Measurements from ENCODE around the gene CDR2L.
A peak's percentile ranks its signal among the peaks of the same experiment; 100 is the strongest.
"Not testable (repeated sequence)": the region's sequence is repeated elsewhere in the genome, so short reads cannot be mapped to it uniquely, and the experiment has no call there.

The CDR2L gene

DNA sequence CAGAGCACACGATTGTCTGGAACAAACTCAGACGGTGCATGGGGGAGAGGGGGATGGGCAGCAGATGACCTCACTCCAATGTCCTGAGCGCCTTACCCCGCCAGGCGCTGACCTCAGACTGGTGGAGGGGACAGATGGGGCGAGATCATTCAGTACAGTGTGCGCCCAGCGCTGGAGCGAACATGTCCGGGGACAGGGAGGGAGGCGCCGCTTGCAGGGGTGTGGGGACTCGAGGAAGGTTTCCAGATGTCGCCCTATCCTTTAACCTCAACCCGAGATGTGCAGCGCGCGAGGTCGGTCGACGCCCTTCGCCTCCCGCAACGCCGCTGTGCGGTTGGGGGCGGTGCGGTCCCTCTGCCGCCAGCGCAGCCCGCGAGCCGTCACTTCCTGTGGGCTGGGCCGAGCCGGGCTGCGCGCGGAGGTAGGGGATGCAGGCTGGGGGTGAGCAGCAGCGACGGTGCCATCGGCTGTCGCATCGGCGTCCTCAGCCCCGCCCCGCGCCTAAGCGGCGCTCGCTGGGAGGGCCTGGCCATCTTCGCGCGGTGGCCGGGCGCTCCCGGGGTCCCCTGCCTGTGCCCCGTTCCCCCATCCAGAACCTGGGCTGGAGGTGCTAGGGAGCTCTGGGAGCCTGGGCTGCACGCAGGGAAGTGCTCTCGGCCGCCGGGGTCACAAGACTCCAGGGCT lies 5.3 kb upstream of the CDR2L start:
- DNase-seq (ENCODE audit: low read depth): peak; percentile 64

DNA sequence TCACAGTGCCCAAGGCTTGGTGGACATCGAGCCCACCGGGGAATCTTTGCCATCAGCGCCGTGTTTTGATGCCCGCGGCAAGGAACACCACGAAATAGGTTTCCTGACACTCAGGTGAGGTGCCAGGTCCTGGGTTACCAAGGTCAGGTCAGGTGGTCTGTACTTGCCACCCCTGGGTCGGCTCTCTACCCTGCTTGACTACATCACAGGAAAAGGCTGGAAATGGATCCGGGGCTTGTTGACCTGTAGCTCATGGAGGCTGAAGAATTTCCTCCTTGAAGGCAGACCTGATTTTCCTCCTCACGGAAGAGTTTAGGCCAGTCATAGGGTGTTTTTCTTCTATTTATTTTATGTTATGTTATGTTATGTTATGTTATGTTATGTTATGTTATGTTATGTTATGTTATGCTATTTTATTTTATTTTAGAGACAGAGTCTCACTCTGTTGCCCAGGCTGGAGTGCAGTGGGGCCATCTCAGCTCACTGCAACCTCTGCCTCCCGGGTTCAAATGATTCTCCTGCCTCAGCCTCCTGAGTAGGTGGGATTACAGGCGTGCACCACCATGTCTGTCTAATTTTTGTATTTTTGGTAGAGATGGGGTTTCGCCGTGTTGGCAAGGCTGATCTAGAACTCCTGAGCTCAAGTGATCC lies 4.6 kb upstream of the CDR2L start:
- not testable (repeated sequence) for DNase-seq (ENCODE audit: low read depth)

DNA sequence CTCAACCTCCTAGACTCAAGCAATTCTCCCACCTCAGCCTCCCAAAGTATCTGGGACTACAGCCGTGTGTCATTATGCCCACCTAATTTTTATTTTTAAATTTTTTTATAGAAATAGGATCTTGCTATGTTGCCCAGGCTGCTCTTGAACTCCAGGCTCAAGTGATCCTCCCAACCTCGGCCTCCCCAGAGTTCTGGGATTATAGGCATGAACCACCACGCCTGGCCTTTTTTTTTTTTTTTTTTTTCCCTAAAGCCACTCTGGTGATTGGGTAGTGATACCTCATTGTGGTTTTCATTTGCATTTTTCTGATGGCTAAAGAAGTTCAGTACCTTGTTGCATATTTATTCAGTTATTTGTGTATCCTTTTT lies 1.2 kb upstream of the CDR2L start:
- no peak for DNase-seq (ENCODE audit: low read depth)

DNA sequence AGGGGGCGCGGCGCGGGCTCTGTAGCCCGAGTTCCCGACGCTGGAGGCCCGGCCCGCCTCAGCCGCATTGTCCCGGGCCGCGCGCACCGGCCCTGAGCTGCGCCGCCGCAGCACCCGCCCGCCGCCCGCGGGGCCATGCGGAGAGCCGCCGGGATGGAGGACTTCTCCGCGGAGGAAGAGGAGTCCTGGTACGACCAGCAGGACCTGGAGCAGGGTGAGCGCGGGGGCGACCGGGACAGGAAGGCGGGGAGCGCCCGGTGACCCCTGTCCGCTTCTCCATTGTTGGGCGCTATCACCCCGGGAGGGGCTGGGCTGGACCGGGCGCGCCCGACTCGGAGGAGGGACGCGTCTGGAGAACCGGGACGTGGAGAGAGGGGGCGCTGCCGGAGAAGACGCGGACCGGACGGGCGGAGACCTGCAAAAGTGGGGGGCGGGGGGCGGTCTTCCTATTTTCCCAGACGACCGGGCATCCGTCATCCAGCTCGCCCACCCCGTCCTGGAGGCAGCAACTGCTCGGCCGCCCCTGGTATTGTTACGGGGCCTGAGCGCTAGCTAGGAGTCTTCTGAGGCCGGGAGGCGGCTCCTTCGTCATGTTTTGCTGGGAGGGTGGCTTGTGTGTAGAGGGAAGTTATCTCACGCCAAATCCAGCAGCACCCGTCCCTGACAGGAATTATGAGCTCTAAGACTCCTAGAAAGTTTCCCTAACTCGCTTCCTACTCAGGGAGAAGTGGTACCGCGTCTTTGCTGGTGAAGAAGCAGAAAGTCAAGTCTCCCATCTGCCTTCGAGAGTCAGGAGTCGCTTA lies 678 bp downstream of the CDR2L start:
- DNase-seq (ENCODE audit: low read depth): peak; percentile 80

DNA sequence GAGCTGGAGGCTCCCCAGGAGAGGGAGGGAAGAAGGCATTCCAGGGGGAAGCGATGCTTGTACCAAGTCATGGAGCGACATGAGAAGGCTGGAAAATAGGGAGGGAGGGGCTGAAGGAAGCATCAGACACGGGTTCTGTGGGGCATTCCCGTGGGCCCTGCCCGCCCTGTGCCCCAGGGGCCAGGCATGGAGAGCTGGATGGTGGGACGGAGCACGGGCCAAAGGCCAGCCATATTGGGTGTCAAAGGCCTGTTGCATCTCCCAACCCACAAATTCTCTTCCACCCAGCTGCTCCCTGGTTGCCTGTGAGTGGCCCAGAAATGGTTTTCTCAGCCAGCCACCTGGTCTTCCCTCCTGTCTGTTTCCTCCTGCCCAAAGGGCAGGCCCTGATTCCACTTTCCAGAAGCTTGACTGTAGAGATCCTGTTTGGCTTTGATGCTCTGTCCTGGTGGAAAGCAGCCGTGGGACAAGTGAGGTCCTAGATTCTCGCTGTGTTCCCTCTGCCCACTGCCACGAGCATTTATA lies 3.2 kb downstream of the CDR2L start:
- no peak for DNase-seq (ENCODE audit: low read depth)

DNA sequence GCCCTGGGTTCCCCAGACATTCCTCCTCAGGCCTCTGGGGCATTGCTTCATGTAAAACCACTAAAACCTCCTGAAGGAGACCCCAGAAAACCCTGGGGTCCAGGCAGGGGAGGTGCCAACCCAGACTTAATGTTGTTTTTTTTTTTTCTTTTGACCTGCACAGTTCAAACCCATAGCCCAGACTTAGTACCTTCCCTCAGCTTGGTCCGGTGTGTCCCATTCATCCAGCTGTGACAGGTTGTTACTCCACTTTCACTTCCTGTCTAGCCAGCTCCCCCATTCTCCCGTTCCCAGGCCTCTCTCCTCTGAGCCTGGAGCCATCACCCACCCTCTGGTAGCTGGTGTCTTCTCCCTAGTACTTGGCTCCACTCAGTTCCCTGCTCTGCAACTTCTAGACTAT lies 4.8 kb downstream of the CDR2L start:
- DNase-seq (ENCODE audit: low read depth): no peak

DNA sequence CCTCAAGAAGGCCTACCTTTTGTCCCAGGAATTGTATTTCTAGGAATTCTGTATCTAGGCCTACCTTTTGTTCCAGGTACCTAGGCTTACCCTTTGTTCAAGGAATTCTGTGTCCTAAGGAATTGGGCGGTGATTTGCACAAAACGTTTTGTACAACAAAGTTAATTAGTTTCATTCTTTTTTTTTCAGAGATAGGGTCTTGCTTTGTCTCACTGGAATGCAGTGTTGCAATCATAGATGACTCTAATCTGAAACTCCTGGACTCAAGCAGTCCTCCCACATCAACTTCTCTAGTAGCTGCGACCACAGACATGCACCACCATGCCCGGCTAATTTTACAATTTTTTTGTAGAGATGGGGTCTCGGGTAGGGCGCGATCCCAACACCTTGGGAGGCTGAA lies 7.0 kb downstream of the CDR2L start:
- DNase-seq (ENCODE audit: low read depth): peak; percentile 80

DNA sequence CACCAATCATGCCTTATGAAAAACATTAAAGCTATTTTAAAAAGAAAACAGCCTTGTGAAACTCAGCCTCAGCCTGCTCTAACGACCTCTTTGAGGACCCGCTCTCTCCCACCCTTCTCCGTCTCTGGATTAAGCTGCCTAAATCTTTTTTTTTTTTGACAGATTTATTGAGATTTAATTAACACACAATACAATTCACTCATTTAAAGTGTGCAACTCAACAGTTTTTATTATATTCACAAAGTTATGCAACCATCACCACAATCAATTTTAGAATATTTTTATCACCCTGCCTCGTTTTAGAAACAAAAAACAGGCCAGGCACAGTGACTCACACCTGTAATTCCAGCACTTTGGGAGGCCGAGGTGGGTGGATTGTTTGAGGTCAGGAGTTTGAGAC lies 8.4 kb downstream of the CDR2L start:
- no peak for DNase-seq (ENCODE audit: low read depth)

DNA sequence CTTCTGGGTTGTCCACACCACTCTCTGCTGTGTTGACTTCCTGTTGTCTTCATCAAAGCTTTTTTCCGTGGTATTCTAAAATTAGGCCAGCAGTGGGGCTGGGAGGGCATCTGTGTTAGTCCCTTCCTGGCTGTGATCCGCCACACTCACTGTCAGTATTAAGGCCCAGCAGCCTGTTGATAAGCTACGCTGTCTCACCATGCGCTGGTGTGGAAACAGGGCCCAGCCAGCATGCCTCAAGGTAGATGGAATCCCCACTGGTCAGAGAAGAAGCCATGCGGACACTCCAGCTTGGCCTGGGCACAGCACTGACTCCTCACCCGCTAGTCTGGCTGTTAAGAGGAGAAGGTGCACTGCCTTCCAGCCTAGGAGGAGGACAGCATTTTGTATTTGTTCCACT lies 11.4 kb downstream of the CDR2L start:
- DNase-seq (ENCODE audit: low read depth): no peak

DNA sequence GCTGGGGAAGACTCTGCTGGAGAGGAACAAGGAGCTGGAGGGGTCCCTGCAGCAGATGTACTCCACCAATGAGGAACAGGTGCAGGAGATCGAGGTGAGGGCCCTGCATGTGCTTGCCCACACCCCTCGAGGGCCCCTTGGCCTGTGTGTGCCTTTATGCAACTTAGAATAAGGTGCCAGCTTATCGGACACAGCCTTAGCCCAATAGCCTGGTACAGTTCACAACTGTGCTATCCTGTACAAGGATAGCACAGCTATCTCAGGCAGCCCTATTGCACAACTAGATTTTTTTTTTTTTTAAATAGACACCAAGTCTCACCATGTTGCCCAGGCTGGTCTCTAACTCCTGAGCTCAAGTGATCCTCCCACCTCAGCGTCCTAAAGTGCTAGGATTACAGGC lies 12.1 kb downstream of the CDR2L start:
- no peak for DNase-seq (ENCODE audit: low read depth)

DNA sequence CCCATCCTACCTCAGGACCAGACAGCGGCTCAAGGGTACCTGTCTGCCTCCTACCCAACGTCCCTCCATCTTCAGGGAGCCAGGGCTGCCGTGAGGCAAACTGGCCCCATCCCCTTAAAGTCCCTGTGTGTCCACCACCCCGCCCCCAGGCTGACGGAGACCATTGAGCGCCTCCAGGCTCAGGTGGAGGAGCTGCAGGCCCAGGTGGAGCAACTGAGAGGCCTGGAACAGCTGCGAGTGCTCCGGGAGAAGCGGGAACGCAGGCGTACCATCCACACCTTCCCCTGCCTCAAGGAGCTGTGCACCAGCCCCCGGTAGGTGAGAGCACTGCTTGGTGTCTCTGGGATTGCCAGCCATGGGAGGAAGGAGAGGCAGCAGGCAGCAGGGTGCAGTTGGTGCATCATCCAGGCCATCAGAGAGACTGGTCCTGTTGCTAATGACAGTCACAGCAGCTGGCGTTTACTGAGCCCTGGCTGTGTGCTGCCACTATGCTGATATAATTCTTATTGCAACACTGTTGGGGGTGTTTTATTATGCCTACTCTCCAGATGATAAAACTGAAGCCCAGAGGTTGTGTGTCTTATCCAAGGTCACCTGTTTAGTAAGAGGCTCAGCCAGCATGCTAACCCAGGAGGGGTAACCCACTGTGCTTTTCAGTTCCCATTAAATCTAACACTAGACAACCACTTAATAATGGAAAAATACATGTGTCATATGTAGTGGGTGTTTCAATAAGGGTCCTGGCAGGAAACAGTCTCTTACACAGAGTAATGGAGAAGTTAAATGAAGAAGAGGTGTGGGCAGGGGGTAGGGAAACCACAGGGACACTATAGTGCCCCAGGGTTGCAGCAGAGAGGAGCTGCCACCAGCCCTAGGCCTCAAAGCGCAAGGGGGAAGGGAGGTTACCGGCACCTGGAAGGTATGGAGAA lies 14.7 kb downstream of the CDR2L start:
- no peak for DNase-seq (ENCODE audit: low read depth)

DNA sequence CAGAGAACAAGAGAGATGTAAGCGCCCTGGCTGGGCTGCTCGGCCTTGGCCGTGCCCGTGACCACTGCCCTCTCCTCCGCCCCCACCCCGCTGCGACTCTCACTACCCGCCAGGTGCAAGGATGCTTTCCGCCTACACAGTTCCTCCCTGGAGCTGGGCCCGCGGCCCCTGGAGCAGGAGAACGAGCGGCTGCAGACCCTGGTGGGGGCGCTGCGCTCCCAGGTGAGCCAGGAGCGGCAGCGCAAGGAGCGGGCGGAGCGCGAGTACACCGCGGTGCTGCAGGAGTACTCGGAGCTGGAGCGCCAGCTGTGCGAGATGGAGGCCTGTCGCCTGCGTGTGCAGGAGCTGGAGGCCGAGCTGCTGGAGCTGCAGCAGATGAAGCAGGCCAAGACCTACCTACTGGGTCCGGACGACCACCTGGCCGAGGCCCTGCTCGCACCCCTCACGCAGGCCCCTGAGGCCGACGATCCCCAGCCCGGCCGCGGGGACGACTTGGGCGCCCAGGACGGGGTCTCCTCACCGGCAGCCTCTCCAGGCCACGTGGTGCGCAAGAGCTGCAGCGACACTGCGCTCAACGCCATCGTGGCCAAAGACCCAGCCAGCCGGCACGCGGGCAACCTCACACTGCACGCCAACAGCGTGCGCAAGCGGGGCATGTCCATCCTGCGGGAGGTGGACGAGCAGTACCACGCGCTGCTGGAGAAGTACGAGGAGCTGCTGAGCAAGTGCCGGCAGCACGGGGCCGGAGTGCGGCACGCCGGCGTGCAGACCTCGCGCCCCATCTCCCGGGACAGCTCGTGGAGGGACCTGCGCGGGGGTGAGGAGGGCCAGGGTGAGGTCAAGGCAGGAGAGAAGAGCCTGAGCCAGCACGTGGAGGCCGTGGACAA lies 15.9 kb downstream of the CDR2L start:
- no peak for DNase-seq (ENCODE audit: low read depth)

DNA sequence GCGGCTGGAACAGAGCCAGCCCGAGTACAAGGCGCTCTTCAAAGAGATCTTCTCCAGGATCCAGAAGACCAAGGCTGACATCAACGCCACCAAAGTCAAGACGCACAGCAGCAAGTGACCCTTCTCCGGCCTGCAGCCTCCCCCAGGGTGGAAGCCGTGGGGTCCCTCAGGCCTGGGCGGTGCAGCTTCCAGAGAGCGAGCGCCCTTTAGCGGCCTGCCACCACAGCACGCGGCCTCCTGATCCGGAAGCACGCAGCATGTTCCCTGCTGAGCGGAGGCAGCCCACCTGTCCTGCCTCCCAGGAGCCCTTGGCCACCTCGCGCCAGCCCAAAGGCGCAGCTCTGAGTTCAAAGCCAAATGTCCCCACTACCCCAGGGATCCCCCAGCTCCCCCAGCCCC lies 16.5 kb downstream of the CDR2L start:
- no peak for DNase-seq (ENCODE audit: low read depth)

DNA sequence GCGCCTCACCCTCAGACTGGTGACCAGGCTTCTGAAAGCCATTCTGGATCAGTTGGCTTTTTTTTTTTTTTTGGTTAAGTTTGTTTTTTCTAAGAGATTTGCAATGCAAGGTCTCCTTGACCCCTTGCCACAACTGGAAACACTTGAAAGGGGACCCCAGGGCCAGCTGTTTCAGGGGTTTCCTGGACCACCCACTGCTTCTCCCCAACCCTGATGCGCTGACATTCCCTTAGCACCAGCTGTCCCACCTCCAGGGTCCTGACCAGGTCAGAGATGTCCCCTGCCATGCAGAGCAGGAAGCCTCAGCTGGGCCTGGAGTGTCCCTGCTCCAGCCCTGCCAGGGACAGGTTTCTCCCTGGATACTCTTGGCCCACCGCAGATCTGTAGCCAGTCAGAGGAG lies 16.9 kb downstream of the CDR2L start:
- DNase-seq (ENCODE audit: low read depth): no peak

DNA sequence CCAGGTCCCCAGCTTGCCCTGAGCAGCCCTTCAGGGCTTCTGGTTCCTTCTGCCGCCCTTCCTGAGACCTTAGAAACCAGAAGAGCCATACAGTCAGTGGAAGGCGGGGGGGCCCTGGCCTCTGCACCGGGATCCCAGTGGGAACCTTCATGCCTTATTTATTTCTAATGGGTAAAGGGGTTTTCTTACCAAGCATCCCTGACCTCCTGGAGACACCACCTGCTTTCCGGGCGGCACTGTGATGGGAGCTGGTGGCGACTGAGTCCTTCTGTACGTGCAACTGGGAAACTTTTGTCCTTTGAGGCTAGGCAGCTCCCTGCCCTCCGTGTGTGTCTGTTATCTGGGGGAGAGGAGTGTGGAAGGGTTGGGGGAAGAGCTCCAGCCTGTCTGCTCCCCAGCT lies 17.9 kb downstream of the CDR2L start:
- no peak for DNase-seq (ENCODE audit: low read depth)

DNA sequence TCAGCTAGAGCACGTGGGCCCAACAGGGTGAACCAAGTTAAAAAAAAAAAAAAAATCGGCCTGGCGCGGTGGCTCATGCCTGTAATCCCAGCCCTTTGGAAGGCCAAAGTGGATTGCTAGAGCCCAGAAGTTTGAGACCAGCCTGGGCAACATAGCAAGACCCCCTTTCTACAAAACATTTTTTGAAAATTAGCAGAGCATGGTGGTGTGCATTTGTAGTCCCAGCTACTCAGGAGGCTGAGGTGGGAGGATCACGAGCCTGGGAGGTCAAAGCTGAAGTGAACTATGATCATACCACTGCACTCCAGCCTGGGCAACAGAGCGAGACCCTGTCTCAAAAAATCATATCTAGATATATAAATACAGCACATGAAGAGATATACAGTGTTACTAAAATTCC lies 18.7 kb downstream of the CDR2L start:
- not testable (repeated sequence) for DNase-seq (ENCODE audit: low read depth)

DNA sequence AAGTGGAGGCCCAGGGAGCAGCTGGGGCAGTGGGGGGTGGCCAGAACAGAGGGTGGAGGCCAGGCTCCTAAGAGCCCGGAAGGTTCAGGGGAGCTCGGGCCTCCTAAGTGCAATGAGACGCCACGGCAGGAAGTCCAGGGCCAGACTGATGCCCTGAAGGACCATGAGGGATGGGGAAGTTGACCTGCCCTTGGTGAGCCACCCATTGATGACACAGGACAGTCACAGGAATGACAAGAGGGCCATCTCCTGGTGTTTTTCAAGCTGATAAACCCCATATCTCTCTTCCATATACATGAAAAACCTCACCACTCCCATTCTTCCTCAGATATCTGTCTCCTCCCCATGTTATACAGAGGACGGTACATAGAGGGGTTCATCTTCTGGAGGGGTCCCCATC lies 19.2 kb downstream of the CDR2L start:
- no peak for DNase-seq (ENCODE audit: low read depth)

DNA sequence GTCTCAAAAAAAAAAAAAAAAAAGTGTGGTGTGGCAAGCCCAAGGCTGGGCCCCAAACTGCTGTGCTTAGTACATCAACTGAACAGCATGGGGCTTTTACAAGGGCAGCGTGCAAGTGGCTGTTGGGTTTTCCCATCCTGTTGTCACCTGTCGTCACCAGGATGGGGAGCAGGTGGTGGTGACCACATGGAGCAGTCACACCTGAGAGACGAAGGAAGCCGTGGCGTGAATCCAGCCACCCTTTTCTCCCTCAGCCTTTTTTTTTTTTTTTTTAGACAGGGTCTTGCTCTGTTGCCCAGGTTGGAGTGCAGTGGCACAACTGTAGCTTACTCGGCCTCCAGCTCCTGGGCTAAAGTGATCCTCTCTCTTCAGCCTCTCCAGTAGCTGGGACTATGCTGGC lies 20.9 kb downstream of the CDR2L start:
- no peak for DNase-seq (ENCODE audit: low read depth)

DNA sequence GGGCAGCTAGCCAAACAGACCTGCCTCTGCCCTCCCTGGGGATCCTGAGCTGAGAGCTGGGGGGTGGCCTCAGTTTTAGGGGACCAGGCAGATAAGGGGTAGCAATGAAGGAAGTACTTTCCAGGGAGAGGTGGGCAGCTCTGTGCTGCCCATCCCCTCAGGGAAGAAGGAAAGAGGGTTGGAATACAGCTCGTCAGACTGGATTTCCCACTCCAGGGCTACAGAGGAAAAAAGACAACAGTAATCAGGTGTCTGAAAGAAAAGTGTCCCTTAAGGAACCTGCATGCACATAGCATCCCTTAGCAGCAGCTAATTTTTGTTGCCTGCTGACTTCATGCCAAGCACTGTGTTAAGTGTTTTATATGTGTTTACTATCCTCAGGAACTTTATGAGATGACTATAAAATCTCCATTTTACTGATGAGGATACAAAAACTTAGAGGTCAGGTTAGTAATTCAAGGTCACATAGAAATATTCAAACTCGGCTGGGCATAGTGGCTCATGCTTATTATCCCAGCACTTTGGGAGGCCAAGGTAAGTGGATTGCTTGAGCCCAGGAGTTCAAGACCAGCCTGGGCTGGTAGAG lies 21.8 kb downstream of the CDR2L start:
- DNase-seq (ENCODE audit: low read depth): no peak

DNA sequence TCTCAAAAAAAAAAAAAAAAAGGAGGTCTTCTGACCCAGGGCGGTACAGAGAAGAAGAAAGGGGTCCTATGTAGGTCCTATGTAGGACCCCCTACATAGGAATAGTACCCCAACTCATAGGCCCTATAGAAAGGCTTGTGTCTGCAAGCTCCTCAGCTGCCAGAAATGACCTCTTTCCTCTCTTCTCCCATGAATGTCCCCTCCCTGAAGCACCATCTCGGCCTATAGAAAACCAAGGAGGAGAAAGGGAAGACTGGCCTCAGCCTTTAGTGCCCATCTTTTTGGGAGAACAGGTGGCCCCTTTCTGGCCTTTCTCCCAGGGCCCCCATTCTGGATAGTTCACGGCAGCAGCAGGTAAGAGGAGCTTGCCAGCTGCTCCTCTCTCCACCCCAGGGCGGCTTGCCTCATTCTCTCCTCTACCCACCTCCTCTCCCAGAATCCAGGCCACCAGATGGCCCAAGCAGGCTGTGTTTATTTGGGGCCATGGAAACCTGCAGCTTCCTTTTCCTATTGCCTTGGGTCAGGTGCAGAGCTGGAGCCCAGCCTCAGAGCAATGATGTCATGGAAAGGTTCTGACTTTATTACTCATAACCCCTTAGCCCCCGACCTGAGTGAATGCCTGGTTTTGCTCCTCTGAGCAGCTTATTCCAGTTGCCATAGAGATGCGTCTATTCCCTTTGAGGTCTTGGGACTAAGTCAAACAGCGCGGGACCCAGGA lies 23.4 kb downstream of the CDR2L start:
- peak; percentile 47 for DNase-seq (ENCODE audit: low read depth)
